Gastrocnemius medialis (tissue), 4 donors: ENCODE data around the gene KIF26B.

Experiments
- POLR2A ChIP-seq, 2 donors: fragments of 450-650 bp; IDR thresholded peaks; one replicate each; pipeline ENCODE4 v1.6.1; 2017; ENCODE audit warnings: antibody characterized with exemption in 2 of 2, mild to moderate bottlenecking in 2 of 2, moderate library complexity in 2 of 2
- TF ChIP-seq, protein P1 (sequence below), 5 experiments: fragments of 450-650 bp in 3 of 5; fragments of 200-600 bp in 2 of 5; sonication (generic) in 2 of 5; IDR thresholded peaks in 4 of 5; conservative IDR thresholded peaks in 1 of 5; 1 replicate in 4 of 5; 2 replicates in 1 of 5; pipeline ENCODE4 v1.5.1; 2016 to 2019; ENCODE audit warnings: antibody characterized with exemption in 5 of 5, mild to moderate bottlenecking in 3 of 5, moderate library complexity in 3 of 5

DNA sequence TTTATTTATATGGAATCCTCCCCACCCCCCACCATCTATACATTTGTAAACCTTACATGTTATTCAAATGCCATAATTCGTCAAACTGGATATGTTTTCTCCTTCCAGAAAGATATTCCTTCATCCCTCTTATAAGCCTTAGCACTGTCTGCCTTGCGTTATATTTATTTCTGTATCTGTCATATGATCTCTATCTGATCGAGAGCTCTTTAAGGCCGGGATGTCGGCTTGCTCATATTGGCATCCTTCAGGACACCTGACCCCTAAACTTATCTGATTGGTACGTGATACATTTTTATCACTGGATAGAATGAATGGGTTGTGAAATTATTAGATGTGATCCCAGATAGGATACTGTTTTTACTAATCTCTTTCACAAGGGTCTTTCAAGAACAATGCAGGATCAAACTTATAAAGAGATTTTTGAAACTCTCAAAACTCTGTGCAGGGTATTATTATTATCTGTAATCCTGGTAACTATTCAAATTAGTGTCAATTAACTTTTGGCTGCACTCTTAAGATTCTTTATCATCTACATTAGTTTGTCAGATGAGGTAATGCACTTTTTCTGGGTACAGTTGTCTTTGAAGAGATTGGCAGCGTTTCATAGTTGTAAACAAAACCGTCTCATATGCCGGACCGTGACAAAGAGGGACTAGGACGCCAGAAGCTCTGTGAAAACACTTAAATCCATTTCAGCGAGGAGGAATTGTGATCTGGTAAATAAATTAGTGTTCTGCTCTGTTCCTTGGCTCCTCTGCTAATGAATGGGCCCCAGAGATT lies 152.0 kb downstream of the KIF26B start:
- no peak for TF ChIP-seq POLR2A (IDR thresholded peaks at IDR 0.05)
- TF ChIP-seq, protein P1, sequence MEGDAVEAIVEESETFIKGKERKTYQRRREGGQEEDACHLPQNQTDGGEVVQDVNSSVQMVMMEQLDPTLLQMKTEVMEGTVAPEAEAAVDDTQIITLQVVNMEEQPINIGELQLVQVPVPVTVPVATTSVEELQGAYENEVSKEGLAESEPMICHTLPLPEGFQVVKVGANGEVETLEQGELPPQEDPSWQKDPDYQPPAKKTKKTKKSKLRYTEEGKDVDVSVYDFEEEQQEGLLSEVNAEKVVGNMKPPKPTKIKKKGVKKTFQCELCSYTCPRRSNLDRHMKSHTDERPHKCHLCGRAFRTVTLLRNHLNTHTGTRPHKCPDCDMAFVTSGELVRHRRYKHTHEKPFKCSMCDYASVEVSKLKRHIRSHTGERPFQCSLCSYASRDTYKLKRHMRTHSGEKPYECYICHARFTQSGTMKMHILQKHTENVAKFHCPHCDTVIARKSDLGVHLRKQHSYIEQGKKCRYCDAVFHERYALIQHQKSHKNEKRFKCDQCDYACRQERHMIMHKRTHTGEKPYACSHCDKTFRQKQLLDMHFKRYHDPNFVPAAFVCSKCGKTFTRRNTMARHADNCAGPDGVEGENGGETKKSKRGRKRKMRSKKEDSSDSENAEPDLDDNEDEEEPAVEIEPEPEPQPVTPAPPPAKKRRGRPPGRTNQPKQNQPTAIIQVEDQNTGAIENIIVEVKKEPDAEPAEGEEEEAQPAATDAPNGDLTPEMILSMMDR (IDR thresholded peaks at IDR 0.05 in 4 of 5, conservative IDR thresholded peaks at IDR 0.05 in 1 of 5): no peak
